Measurements from ENCODE around the gene LHFPL3.
A peak's percentile ranks its signal among the peaks of the same experiment; 100 is the strongest.

Gene LHFPL3

DNA sequence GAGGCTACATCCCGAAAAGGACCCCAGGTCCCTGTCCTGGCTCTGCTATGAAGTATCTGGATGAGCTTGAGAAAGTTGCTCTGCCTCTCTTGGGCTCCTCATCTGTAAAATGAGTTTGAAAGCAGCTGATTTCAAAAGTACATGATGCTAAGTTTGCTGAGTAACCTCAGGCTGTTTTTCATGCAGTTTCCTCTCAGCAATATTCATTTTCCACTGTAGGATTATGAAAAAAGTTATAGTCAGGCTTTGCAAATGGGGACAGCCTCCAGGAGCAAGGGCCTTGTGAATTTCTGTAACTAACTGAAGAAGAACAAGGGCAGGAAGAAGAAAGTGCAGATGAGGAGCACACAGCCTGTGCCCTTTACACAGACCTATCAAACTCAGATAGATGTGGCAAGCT, 518.3 kb downstream of the LHFPL3 start:
- Histone ChIP-seq H3K79me2 (ENCODE audit: low read length) (no peaks in the 10 kb centered on the region), H3K4me3 (ENCODE audit: low read length) (no peak overlapping the region), H2AFZ (ENCODE audit: low read length) (no peak overlapping the region), H3K4me2 (ENCODE audit: low read depth, low read length) (no peak overlapping the region), H3F3A (ENCODE audit: insufficient read depth, low read length) (no peaks in the 10 kb centered on the region), H3K36me3 (replicated peaks; ENCODE audit: insufficient read depth, low read length) (no peaks in the 10 kb centered on the region), H4K20me1 (ENCODE audit: insufficient read depth, low read length) (no peaks in the 10 kb centered on the region), H3K9me2 (replicated peaks; ENCODE audit: insufficient read depth, low read length) (no peaks in the 10 kb centered on the region), H3K9ac (ENCODE audit: low read length) (no peak overlapping the region), H3K4me1 (ENCODE audit: low read length) (peaks cover 8% of the 10 kb centered on the region), H3K27ac (ENCODE audit: low read length) (no peak overlapping the region), H3K9me3 (replicated peaks; ENCODE audit: insufficient read depth, low read length) (no peaks in the 10 kb centered on the region), H3K27me3 (replicated peaks; ENCODE audit: insufficient read depth, low read length) (no peaks in the 10 kb centered on the region)
- TF ChIP-seq, protein P1, sequence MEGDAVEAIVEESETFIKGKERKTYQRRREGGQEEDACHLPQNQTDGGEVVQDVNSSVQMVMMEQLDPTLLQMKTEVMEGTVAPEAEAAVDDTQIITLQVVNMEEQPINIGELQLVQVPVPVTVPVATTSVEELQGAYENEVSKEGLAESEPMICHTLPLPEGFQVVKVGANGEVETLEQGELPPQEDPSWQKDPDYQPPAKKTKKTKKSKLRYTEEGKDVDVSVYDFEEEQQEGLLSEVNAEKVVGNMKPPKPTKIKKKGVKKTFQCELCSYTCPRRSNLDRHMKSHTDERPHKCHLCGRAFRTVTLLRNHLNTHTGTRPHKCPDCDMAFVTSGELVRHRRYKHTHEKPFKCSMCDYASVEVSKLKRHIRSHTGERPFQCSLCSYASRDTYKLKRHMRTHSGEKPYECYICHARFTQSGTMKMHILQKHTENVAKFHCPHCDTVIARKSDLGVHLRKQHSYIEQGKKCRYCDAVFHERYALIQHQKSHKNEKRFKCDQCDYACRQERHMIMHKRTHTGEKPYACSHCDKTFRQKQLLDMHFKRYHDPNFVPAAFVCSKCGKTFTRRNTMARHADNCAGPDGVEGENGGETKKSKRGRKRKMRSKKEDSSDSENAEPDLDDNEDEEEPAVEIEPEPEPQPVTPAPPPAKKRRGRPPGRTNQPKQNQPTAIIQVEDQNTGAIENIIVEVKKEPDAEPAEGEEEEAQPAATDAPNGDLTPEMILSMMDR (IDR thresholded peaks at IDR 0.05; ENCODE audit: low read length): no peak
- TF ChIP-seq EZH2phosphoT487 (IDR thresholded peaks at IDR 0.05; ENCODE audit: low read length) (no peak), EZH2 (optimal IDR thresholded peaks at IDR 0.05; ENCODE audit: low read depth, low read length) (no peak)
- no peak for DNase-seq

DNA sequence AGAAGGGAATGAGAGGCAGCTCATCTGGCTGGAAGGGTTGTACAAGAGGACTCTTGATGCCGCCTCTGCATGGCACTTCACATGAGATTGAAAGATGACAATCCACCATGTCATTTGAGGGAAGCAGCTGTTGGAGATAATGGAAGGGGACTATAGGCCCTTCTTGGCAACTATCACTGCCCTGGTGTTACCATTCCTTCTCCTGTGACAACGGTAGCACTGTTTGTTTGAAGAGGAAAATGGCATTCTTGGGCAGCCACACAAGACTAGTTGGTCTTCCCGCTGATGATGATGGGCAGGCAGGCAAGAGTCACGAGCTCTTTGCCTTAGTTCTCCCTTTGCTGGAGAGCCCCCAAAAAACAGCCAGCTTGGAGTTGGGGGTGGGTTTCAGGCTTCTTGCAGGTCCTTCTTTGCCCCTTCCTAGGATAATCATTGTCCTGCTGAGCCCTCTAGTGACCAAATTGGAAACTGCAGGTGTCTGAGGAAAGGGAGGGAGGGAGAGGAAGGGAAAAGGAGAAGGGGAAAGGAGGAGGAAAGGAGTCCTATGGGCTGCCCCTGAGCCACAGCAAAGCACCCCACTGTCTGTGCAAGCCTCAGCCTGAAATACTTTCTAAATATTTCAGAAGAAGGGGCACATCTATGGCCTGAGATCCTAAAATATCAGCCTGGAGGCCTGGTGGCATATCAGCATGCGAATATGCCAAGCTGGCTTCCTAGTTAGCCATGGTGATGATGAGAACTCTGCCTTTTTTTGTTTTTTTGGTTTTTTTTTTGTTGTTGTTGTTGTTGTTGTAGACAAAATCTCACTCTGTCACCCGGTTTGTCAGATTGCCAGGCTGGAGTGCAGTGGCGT, 520.0 kb downstream of the LHFPL3 start:
- no peak for TF ChIP-seq EZH2 (optimal IDR thresholded peaks at IDR 0.05; ENCODE audit: low read depth, low read length)
- TF ChIP-seq EZH2phosphoT487 (IDR thresholded peaks at IDR 0.05; ENCODE audit: low read length): no peak
- TF ChIP-seq, protein P1 (IDR thresholded peaks at IDR 0.05; ENCODE audit: low read length): peak; percentile 93
- no peaks in the 10 kb centered on the region for H3F3A ChIP-seq (ENCODE audit: insufficient read depth, low read length)
- H3K27ac ChIP-seq (ENCODE audit: low read length): no peak overlapping the region
- no peaks in the 10 kb centered on the region for H4K20me1 ChIP-seq (ENCODE audit: insufficient read depth, low read length)
- no peaks in the 10 kb centered on the region for H3K36me3 ChIP-seq (replicated peaks; ENCODE audit: insufficient read depth, low read length)
- H3K4me2 ChIP-seq (ENCODE audit: low read depth, low read length): no peak overlapping the region
- H3K4me3 ChIP-seq (ENCODE audit: low read length): no peak overlapping the region
- H3K79me2 ChIP-seq (ENCODE audit: low read length): no peaks in the 10 kb centered on the region
- no peaks in the 10 kb centered on the region for H3K27me3 ChIP-seq (replicated peaks; ENCODE audit: insufficient read depth, low read length)
- H3K9ac ChIP-seq (ENCODE audit: low read length): no peak overlapping the region
- no peak overlapping the region for H2AFZ ChIP-seq (ENCODE audit: low read length)
- no peaks in the 10 kb centered on the region for H3K9me3 ChIP-seq (replicated peaks; ENCODE audit: insufficient read depth, low read length)
- peaks cover 8% of the 10 kb centered on the region for H3K4me1 ChIP-seq (ENCODE audit: low read length)
- no peaks in the 10 kb centered on the region for H3K9me2 ChIP-seq (replicated peaks; ENCODE audit: insufficient read depth, low read length)
- DNase-seq: peak; percentile 31

- Histone ChIP-seq H3K4me1 (ENCODE audit: low read length) (peaks cover 8% of the 10 kb centered on the region), H2AFZ (ENCODE audit: low read length) (peak overlapping the region; percentile 69), H3K4me3 (ENCODE audit: low read length) (no peak overlapping the region), H3K9me3 (replicated peaks; ENCODE audit: insufficient read depth, low read length) (no peaks in the 10 kb centered on the region), H4K20me1 (ENCODE audit: insufficient read depth, low read length) (no peaks in the 10 kb centered on the region), H3F3A (ENCODE audit: insufficient read depth, low read length) (no peaks in the 10 kb centered on the region), H3K27ac (ENCODE audit: low read length) (peak overlapping the region; percentile 0; the same call in 1 of the 2 replicates), H3K9ac (ENCODE audit: low read length) (no peak overlapping the region), H3K9me2 (replicated peaks; ENCODE audit: insufficient read depth, low read length) (no peaks in the 10 kb centered on the region), H3K27me3 (replicated peaks; ENCODE audit: insufficient read depth, low read length) (no peaks in the 10 kb centered on the region), H3K79me2 (ENCODE audit: low read length) (no peaks in the 10 kb centered on the region), H3K4me2 (ENCODE audit: low read depth, low read length) (peak overlapping the region; percentile 31; the same call in 1 of the 2 replicates), H3K36me3 (replicated peaks; ENCODE audit: insufficient read depth, low read length) (no peaks in the 10 kb centered on the region)
- TF ChIP-seq EZH2phosphoT487 (IDR thresholded peaks at IDR 0.05; ENCODE audit: low read length): no peak
- TF ChIP-seq, protein P1 (IDR thresholded peaks at IDR 0.05; ENCODE audit: low read length): no peak
- TF ChIP-seq EZH2 (optimal IDR thresholded peaks at IDR 0.05; ENCODE audit: low read depth, low read length): no peak
- DNase-seq: peak; percentile 37
Measured at GRCh38 chr7:104850374-104850773, 522.0 kb downstream of the LHFPL3 start.
